ENCODE results near the gene DNAAF9. TPM values are rescaled to one million over a fixed set of nuclear protein-coding genes. Genes with fewer than 3 reads are reported as not detected.

Gene DNAAF9
- total RNA-seq, 3 donors from 2014 or later = 1.9 to 25.4 (median 3.9) TPM

GRCh38 chr20:3382836-3383235 is 24.6 kb downstream of the DNAAF9 start:
- ATAC-seq = no peak
- H3K4me3 ChIP-seq = no peak overlapping the region
- H3K9me3 ChIP-seq = peaks cover 9% of the 10 kb centered on the region
- TF ChIP-seq CTCF (IDR thresholded peaks at IDR 0.05) = no peak
- no peak for DNase-seq
- intact Hi-C loops (cut with DNase I, micrococcal nuclease) = no loop called here
- no peaks in the 10 kb centered on the region for H3K36me3 ChIP-seq (ENCODE audit: low read depth)
- H3K4me1 ChIP-seq (ENCODE audit: low read depth) = no peaks in the 10 kb centered on the region

DNA sequence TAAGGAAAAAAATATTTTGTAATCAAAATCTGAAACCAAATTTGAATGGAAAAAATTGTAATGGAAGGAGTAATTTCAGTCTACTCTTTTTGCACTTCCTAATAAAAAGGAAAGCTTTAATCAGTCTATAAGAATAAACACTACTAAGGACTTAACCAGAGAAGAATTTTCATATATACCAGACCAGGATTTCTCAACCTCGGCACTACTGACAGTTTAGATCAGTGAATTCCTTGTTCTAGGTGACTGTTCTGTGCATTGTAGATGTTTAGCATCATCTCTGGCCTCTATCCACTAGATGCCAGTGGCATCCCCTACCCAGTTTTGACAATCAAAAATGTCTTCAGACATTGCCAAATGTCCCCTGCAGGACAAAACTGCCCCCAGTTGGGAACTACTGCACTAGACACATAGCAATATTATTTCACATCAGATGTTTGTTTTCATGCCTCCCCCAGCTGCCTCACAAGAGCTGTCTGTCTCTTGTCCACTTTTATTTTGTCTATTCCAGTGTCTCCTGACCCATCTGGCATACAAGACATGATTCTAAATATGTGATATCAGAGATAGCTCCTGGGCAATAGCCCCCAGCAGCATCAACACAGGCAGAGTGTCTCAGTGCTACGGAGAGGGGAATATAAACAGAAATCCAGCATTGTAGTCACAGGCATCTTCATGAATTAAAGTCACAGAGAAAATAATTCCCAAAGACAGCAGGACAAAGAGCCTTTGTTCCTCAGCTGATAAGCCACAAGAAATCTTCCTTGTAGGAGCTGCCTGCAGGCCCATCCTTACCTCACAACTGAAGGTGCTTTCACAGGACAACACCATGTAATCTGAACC is 27.0 kb downstream of the DNAAF9 start:
- ATAC-seq = no peak
- DNase-seq = no peak
- Histone ChIP-seq H3K9me3 (peaks cover 3% of the 10 kb centered on the region), H3K36me3 (ENCODE audit: low read depth) (no peaks in the 10 kb centered on the region), H3K4me3 (no peak overlapping the region), H3K4me1 (ENCODE audit: low read depth) (no peaks in the 10 kb centered on the region)
- intact Hi-C loops (cut with DNase I, micrococcal nuclease) = no loop called here
- no peak for TF ChIP-seq CTCF (IDR thresholded peaks at IDR 0.05)

GRCh38 chr20:3378138-3378537 is 29.3 kb downstream of the DNAAF9 start:
- Histone ChIP-seq H3K4me3 (no peak overlapping the region), H3K9me3 (no peaks in the 10 kb centered on the region), H3K36me3 (ENCODE audit: low read depth) (no peaks in the 10 kb centered on the region), H3K4me1 (ENCODE audit: low read depth) (no peaks in the 10 kb centered on the region)
- no peak for TF ChIP-seq CTCF (IDR thresholded peaks at IDR 0.05)
- intact Hi-C loops (cut with DNase I, micrococcal nuclease) = no loop called here
- no peak for ATAC-seq
- no peak for DNase-seq

GRCh38 chr20:3377644-3378043 is 29.8 kb downstream of the DNAAF9 start:
- no peak for ATAC-seq
- no peak overlapping the region for H3K4me3 ChIP-seq

GRCh38 chr20:3374296-3374695 is 33.2 kb downstream of the DNAAF9 start:
- intact Hi-C loops (cut with DNase I, micrococcal nuclease) = no loop called here
- no peak for TF ChIP-seq CTCF (IDR thresholded peaks at IDR 0.05)
- Histone ChIP-seq H3K9me3 (no peaks in the 10 kb centered on the region), H3K36me3 (ENCODE audit: low read depth) (no peaks in the 10 kb centered on the region), H3K4me3 (no peak overlapping the region), H3K4me1 (ENCODE audit: low read depth) (no peaks in the 10 kb centered on the region)
- DNase-seq (no peak), ATAC-seq (no peak)

More at GRCh38 chr20:3377644-3378043, 29.8 kb downstream of the DNAAF9 start:
- intact Hi-C loops (cut with DNase I, micrococcal nuclease) = no loop called here
- Histone ChIP-seq H3K4me1 (ENCODE audit: low read depth) (no peaks in the 10 kb centered on the region), H3K9me3 (no peaks in the 10 kb centered on the region), H3K36me3 (ENCODE audit: low read depth) (no peaks in the 10 kb centered on the region)
- no peak for DNase-seq
- TF ChIP-seq CTCF (IDR thresholded peaks at IDR 0.05) = no peak
